Caco-2 (cell line): ENCODE data around the gene TTBK2. TPM values are rescaled to one million over a fixed set of nuclear protein-coding genes. Genes with fewer than 3 reads are reported as not detected.

Experiments
- BruUV-seq: library from RNA; stranded (reverse); fragments of 400-500 nt; replicated peaks from 2 replicates; lab custom pipeline; 2021; lab: Mats Ljungman, UMichigan
- CTCF ChIA-PET: fragments of 300-600 bp; sonication (Branson Sonifier 250); formaldehyde crosslinking; loops from one replicate; lab custom pipeline; 2022; ENCODE audit warnings: antibody characterized with exemption; lab: Charles Lee
- POLR2A ChIA-PET: fragments of 300-600 bp; sonication (Branson Sonifier 250); formaldehyde crosslinking; loops from one replicate; lab custom pipeline; 2022; ENCODE audit warnings: antibody characterized with exemption; lab: Charles Lee
- DNase-seq, 2 experiments: peaks; one replicate each; pipeline versions ENCODE4 v3.0.0 to v3.0.0-alpha.2; 2020 to 2022
- H3K27me3 ChIP-seq: replicated peaks from 2 replicates; pipeline ENCODE4 v1.6.0; 2011; ENCODE audit warnings: low read length; ENCODE audit not compliant: control insufficient read depth, insufficient read depth
- H3K36me3 ChIP-seq: 2 replicates; pipeline ENCODE4 v1.5.1; 2011; ENCODE audit warnings: low read length; ENCODE audit not compliant: control insufficient read depth, insufficient read depth
- H3K4me1 ChIP-seq: fragments of 250-450 bp; sonication (Bioruptor Pico); 2 replicates; pipeline ENCODE4 v1.5.1; 2020; ENCODE audit warnings: mild to moderate bottlenecking
- H3K4me3 ChIP-seq: 2 replicates; pipeline ENCODE4 v1.5.1; 2011; ENCODE audit warnings: low read depth, mild to moderate bottlenecking, control low read depth, low read length
- H3K9me3 ChIP-seq: fragments of 250-450 bp; sonication (Bioruptor Pico); 2 replicates; pipeline ENCODE4 v1.5.1; 2020; ENCODE audit warnings: mild to moderate bottlenecking, moderate library complexity
- H3K27ac Mint-ChIP-seq: one replicate; pipeline ENCODE4 v1.8.0; 2022; ENCODE audit warnings: mixed read lengths; ENCODE audit not compliant: unreplicated experiment
- H3K27me3 Mint-ChIP-seq: one replicate; pipeline ENCODE4 v1.8.0; 2022; ENCODE audit warnings: mixed read lengths; ENCODE audit not compliant: insufficient read depth, unreplicated experiment
- H3K36me3 Mint-ChIP-seq: one replicate; pipeline ENCODE4 v1.8.0; 2022; ENCODE audit warnings: mild to moderate bottlenecking, mixed read lengths; ENCODE audit not compliant: insufficient read depth, unreplicated experiment
- H3K4me1 Mint-ChIP-seq: one replicate; pipeline ENCODE4 v1.8.0; 2022; ENCODE audit warnings: low read depth, mixed read lengths; ENCODE audit not compliant: unreplicated experiment
- H3K4me3 Mint-ChIP-seq: one replicate; pipeline ENCODE4 v1.8.0; 2022; ENCODE audit warnings: mild to moderate bottlenecking, moderate library complexity, mixed read lengths; ENCODE audit not compliant: unreplicated experiment
- H3K9me3 Mint-ChIP-seq: one replicate; pipeline ENCODE4 v1.8.0; 2022; ENCODE audit warnings: mixed read lengths; ENCODE audit not compliant: unreplicated experiment
- intact Hi-C: fragments of 100-400 bp; cut with micrococcal nuclease; formaldehyde crosslinking; loops from one replicate; pipeline ENCODE4 v1.10.0; 2022; ENCODE audit not compliant: unreplicated experiment
- total RNA-seq: library from RNA; stranded (reverse); gene quantifications from 2 replicates; pipeline ENCODE4 v1.2.3, GENCODE V29; 2022
- TF ChIP-seq, protein P1 (sequence below), 2 experiments: fragments of 200-600 bp in 1 of 2; IDR thresholded peaks; 1 replicate in 1 of 2; 2 replicates in 1 of 2; pipeline versions ENCODE4 v1.5.1 to v1.8.0; 2011 to 2022; ENCODE audit warnings: antibody characterized with exemption in 1 of 2, control low read depth in 1 of 2, inconsistent platforms in 1 of 2, low read depth in 1 of 2, low read length in 1 of 2, mild to moderate bottlenecking in 1 of 2, moderate library complexity in 1 of 2; ENCODE audit not compliant: insufficient read depth in 1 of 2, severe bottlenecking in 1 of 2, unreplicated experiment in 1 of 2

The TTBK2 gene
- total RNA-seq, 1 experiment from 2014 or later: 10.1 TPM

DNA sequence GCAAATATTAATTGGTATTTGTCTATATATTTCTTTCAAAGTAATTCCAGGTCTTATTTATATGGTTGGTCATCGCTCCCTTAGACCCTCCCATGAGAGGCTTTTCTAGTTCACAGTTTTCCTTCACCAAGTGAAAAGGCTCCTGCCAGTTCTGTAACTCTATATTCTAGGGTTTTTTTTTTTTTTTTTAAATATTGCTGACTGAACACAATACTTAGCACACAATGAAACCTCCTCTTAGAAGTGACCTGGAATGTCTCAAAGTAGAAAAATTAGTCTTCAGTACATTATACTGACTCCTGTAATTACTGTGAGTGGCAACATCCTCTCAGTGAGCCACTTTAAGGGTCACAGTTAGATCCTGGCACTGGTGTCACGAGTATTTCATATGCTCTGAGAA, 135.0 kb downstream of the TTBK2 start:
- Histone ChIP-seq H3K36me3 (no peaks in the 10 kb centered on the region), H3K9me3 (no peaks in the 10 kb centered on the region), H3K4me3 (no peak overlapping the region), H3K4me1 (no peaks in the 10 kb centered on the region), H3K27me3 (no peaks in the 10 kb centered on the region)
- no peak for DNase-seq
- ChIA-PET CTCF (no interaction called here), POLR2A (no interaction called here)
- Mint-ChIP-seq H3K4me3 (no peak overlapping the region), H3K27me3 (no peaks in the 10 kb centered on the region), H3K9me3 (no peaks in the 10 kb centered on the region), H3K27ac (no peak overlapping the region), H3K36me3 (no peaks in the 10 kb centered on the region), H3K4me1 (no peaks in the 10 kb centered on the region)
- intact Hi-C loops: no loop called here
- TF ChIP-seq, protein P1, sequence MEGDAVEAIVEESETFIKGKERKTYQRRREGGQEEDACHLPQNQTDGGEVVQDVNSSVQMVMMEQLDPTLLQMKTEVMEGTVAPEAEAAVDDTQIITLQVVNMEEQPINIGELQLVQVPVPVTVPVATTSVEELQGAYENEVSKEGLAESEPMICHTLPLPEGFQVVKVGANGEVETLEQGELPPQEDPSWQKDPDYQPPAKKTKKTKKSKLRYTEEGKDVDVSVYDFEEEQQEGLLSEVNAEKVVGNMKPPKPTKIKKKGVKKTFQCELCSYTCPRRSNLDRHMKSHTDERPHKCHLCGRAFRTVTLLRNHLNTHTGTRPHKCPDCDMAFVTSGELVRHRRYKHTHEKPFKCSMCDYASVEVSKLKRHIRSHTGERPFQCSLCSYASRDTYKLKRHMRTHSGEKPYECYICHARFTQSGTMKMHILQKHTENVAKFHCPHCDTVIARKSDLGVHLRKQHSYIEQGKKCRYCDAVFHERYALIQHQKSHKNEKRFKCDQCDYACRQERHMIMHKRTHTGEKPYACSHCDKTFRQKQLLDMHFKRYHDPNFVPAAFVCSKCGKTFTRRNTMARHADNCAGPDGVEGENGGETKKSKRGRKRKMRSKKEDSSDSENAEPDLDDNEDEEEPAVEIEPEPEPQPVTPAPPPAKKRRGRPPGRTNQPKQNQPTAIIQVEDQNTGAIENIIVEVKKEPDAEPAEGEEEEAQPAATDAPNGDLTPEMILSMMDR (IDR thresholded peaks at IDR 0.05; ENCODE audit: insufficient read depth in 1 of 2, low read depth in 1 of 2, low read length in 1 of 2, severe bottlenecking in 1 of 2, unreplicated experiment in 1 of 2): no peak
- no TSS peak for BruUV-seq

DNA sequence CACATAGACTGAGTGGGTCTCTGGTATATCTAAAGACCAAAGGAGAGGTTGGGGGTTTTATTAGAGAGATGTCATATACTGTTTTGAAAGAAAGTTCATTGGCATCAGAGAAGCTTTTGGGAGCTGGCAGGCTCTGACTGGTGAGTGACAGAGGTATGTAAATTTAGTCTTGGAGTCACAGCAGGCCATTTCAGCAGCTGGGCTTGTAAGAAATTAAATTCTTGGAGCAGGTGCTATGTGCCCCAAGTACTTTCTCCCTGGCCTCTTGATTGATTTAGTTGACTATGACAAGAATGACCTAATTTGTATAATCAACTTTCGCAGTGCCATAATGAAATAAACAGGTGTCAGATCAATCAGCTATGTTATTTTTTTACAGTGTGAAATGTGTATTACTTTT, 135.9 kb downstream of the TTBK2 start:
- Mint-ChIP-seq H3K36me3 (no peaks in the 10 kb centered on the region), H3K9me3 (no peaks in the 10 kb centered on the region), H3K27me3 (no peaks in the 10 kb centered on the region), H3K4me3 (no peak overlapping the region), H3K27ac (no peak overlapping the region), H3K4me1 (no peaks in the 10 kb centered on the region)
- POLR2A ChIA-PET: no interaction called here
- TF ChIP-seq, protein P1 (IDR thresholded peaks at IDR 0.05; ENCODE audit: insufficient read depth in 1 of 2, low read depth in 1 of 2, low read length in 1 of 2, severe bottlenecking in 1 of 2, unreplicated experiment in 1 of 2): no peak
- no TSS peak for BruUV-seq
- Histone ChIP-seq H3K9me3 (no peaks in the 10 kb centered on the region), H3K4me3 (no peak overlapping the region), H3K27me3 (no peaks in the 10 kb centered on the region), H3K4me1 (no peaks in the 10 kb centered on the region), H3K36me3 (no peaks in the 10 kb centered on the region)
- CTCF ChIA-PET: no interaction called here
- no peak for DNase-seq
- intact Hi-C loops: no loop called here

DNA sequence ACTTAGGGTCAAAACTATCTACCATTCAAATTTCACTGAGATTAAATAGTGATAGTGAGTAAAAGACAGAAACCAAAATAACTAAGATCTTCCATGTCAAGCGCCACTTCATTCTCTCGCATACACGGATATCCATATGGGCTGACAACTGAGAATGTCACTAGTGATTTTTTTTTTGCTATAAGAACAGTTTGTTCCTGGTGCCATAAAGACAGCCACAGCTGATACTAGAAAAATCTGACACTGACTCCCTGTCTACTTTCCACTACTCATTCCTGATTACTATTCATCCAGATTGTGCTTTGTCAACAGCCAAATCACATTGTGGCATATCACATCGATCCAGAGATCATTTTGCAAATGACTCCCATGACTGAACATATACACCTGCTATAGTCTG, 137.9 kb downstream of the TTBK2 start:
- Histone ChIP-seq H3K27me3 (no peaks in the 10 kb centered on the region), H3K9me3 (no peaks in the 10 kb centered on the region), H3K4me3 (no peak overlapping the region), H3K4me1 (no peaks in the 10 kb centered on the region), H3K36me3 (no peaks in the 10 kb centered on the region)
- Mint-ChIP-seq H3K27ac (no peak overlapping the region), H3K27me3 (no peaks in the 10 kb centered on the region), H3K4me3 (no peak overlapping the region), H3K9me3 (no peaks in the 10 kb centered on the region), H3K4me1 (no peaks in the 10 kb centered on the region), H3K36me3 (no peaks in the 10 kb centered on the region)
- DNase-seq: no peak
- intact Hi-C loops: no loop called here
- CTCF ChIA-PET: no interaction called here
- POLR2A ChIA-PET: no interaction called here
- no TSS peak for BruUV-seq
- TF ChIP-seq, protein P1 (IDR thresholded peaks at IDR 0.05; ENCODE audit: insufficient read depth in 1 of 2, low read depth in 1 of 2, low read length in 1 of 2, severe bottlenecking in 1 of 2, unreplicated experiment in 1 of 2): no peak
